MCF 10A (cell line): ENCODE measurements around the gene GPR157. TPM values are rescaled to one million over a fixed set of nuclear protein-coding genes. Genes with fewer than 3 reads are reported as not detected.

Source experiments
- BruUV-seq: library from RNA; stranded (reverse); fragments of 400-500 nt; replicated peaks from 2 replicates; lab custom pipeline; 2021; lab: Mats Ljungman, UMichigan
- CTCF ChIA-PET: fragments of 300-600 bp; sonication (Branson Sonifier 250); formaldehyde crosslinking; extraction: SDS; loops from one replicate; lab custom pipeline; 2021; ENCODE audit warnings: antibody characterized with exemption, inconsistent platforms; lab: Yijun Ruan, JAX
- POLR2A ChIA-PET: fragments of 300-600, 350-650 bp; sonication (Branson Sonifier 250); formaldehyde crosslinking; extraction: SDS; loops from one replicate; lab custom pipeline; 2020; ENCODE audit warnings: antibody characterized with exemption, inconsistent platforms; lab: Yijun Ruan, JAX
- DNase-seq: peaks from one replicate; pipeline ENCODE4 v3.0.0-alpha.2; 2018; ENCODE audit not compliant: unreplicated experiment
- H3K27ac Mint-ChIP-seq: one replicate; pipeline ENCODE4 v1.8.0; 2022; ENCODE audit warnings: mild to moderate bottlenecking, low read depth, mixed read lengths; ENCODE audit not compliant: unreplicated experiment
- H3K27me3 Mint-ChIP-seq: one replicate; pipeline ENCODE4 v1.8.0; 2022; ENCODE audit warnings: mixed read lengths; ENCODE audit not compliant: insufficient read depth, unreplicated experiment
- H3K36me3 Mint-ChIP-seq: one replicate; pipeline ENCODE4 v1.8.0; 2022; ENCODE audit warnings: mild to moderate bottlenecking, moderate library complexity, mixed read lengths; ENCODE audit not compliant: insufficient read depth, unreplicated experiment
- H3K4me1 Mint-ChIP-seq: one replicate; pipeline ENCODE4 v1.8.0; 2022; ENCODE audit warnings: mixed read lengths; ENCODE audit not compliant: insufficient read depth, unreplicated experiment
- H3K4me3 Mint-ChIP-seq: one replicate; pipeline ENCODE4 v1.8.0; 2022; ENCODE audit warnings: mild to moderate bottlenecking, moderate library complexity, mixed read lengths; ENCODE audit not compliant: unreplicated experiment
- H3K9me3 Mint-ChIP-seq: one replicate; pipeline ENCODE4 v1.8.0; 2022; ENCODE audit warnings: mixed read lengths; ENCODE audit not compliant: unreplicated experiment
- intact Hi-C: fragments of 100-400 bp; cut with micrococcal nuclease; formaldehyde crosslinking; loops from 2 replicates; pipeline ENCODE4 v1.14.1; 2022
- total RNA-seq: library from RNA; stranded (reverse); gene quantifications from 2 replicates; pipeline ENCODE4 v1.2.3, GENCODE V29; 2022
- TF ChIP-seq, protein P1 (sequence below): fragments of 200-600 bp; IDR thresholded peaks from one replicate; pipeline ENCODE4 v1.8.0; 2022; ENCODE audit warnings: antibody characterized with exemption, mild to moderate bottlenecking; ENCODE audit not compliant: unreplicated experiment

The GPR157 gene
- total RNA-seq, 1 experiment from 2014 or later, result 8.1 TPM

DNA sequence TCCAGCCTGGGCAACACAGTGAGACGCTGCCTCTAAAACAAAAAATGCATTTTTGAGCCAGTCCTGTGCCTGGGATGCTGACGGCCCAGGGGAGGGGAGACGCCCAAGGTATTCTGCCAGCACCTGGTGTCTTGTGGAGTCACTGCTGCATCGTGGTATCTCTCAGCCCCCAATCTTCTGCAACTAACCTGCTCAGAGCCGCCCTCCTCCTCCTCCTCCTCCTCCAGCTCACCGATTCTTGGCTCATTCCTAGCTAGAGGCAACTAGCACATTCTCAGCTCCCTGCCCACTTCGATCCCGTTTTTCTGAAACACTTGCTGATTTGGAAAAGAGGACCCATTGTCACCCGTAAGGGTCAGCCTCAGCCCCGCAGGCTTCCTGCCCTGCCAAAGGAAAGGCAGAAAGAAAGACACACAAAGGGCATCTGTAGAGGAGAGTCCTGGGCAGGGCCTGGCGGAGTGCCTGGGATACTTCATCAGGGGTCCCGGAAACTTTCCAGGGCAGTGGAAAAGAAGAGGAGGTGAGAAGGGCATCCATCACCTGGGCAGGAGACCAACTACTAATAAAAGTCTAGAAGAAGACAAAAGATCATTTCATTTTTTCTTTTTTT is 20.7 kb downstream of the GPR157 start:
- H3K27me3 Mint-ChIP-seq, result no peaks in the 10 kb centered on the region
- ChIA-PET POLR2A (interaction anchor here (0.5 to 1.4 kb wide), 5 partner anchors 10 to 457 kb away, joined by 3 to 5 read pairs (median 4); no protein-coding TSS in a partner anchor), CTCF (interaction anchor here (0.6 to 1.8 kb wide), 4 partner anchors 34 to 103 kb away, joined by 3 to 5 read pairs (median 3); no protein-coding TSS in a partner anchor)
- no peak overlapping the region for H3K4me3 Mint-ChIP-seq
- no peak overlapping the region for H3K27ac Mint-ChIP-seq
- no peaks in the 10 kb centered on the region for H3K9me3 Mint-ChIP-seq
- intact Hi-C loops, result no loop called here
- peaks cover 16% of the 10 kb centered on the region for H3K4me1 Mint-ChIP-seq
- DNase-seq, result no peak
- H3K36me3 Mint-ChIP-seq, result peaks cover 57% of the 10 kb centered on the region
- BruUV-seq, result no TSS peak
- TF ChIP-seq, protein P1, sequence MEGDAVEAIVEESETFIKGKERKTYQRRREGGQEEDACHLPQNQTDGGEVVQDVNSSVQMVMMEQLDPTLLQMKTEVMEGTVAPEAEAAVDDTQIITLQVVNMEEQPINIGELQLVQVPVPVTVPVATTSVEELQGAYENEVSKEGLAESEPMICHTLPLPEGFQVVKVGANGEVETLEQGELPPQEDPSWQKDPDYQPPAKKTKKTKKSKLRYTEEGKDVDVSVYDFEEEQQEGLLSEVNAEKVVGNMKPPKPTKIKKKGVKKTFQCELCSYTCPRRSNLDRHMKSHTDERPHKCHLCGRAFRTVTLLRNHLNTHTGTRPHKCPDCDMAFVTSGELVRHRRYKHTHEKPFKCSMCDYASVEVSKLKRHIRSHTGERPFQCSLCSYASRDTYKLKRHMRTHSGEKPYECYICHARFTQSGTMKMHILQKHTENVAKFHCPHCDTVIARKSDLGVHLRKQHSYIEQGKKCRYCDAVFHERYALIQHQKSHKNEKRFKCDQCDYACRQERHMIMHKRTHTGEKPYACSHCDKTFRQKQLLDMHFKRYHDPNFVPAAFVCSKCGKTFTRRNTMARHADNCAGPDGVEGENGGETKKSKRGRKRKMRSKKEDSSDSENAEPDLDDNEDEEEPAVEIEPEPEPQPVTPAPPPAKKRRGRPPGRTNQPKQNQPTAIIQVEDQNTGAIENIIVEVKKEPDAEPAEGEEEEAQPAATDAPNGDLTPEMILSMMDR, result no peak

DNA sequence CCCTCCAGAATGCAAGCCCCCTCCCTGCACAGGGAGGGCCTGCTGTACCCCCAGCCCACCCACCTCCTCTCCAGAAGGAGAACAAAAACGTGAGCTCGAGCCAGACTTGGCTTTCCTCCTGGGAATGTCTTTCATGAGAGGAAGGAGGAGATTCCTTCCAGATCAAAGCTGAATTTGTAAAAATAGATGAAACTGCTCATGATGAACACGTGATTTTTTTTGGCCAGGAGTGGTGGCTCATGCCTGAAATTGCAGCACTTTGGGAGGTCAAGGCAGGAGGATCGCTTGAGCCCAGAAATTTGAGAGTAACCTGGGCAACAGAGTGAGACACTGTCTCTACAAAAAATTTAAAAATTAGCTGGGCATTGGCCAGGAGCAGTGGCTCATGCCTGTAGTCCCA is 21.8 kb downstream of the GPR157 start:
- TF ChIP-seq, protein P1, result no peak
- intact Hi-C loops, result no loop called here
- Mint-ChIP-seq H3K4me1 (peaks cover 14% of the 10 kb centered on the region), H3K4me3 (no peak overlapping the region), H3K36me3 (peaks cover 67% of the 10 kb centered on the region), H3K9me3 (no peaks in the 10 kb centered on the region), H3K27ac (no peak overlapping the region), H3K27me3 (no peaks in the 10 kb centered on the region)
- CTCF ChIA-PET, result interaction anchor here (1.3 to 1.5 kb wide), 2 partner anchors 102 to 189 kb away, joined by 3 read pairs; no protein-coding TSS in a partner anchor
- no TSS peak for BruUV-seq
- POLR2A ChIA-PET, result interaction anchor here (0.8 to 0.9 kb wide), 2 partner anchors 9 to 18 kb away, joined by 3 to 4 read pairs; no protein-coding TSS in a partner anchor
- DNase-seq, result no peak

DNA sequence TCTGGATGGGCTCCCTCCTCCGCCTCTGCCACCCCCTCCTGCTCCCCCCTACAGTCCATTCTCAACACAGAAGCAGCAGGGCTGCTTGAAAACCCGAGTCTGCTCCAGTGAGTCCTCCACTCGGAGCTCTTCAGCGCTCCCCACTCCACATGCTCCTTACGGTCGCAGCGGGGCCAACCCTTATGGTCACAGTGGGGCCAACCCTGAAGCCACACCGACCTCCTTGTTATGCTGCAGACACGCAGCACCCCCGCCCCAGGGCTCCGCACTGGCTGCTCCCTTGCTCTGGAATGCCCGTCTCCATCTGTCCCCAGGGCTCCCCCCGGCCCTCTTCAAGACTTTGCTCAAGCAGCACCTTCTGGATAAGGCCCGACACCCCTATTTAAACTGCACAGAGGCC is 22.6 kb downstream of the GPR157 start:
- POLR2A ChIA-PET, result no interaction called here
- BruUV-seq, result no TSS peak

DNA sequence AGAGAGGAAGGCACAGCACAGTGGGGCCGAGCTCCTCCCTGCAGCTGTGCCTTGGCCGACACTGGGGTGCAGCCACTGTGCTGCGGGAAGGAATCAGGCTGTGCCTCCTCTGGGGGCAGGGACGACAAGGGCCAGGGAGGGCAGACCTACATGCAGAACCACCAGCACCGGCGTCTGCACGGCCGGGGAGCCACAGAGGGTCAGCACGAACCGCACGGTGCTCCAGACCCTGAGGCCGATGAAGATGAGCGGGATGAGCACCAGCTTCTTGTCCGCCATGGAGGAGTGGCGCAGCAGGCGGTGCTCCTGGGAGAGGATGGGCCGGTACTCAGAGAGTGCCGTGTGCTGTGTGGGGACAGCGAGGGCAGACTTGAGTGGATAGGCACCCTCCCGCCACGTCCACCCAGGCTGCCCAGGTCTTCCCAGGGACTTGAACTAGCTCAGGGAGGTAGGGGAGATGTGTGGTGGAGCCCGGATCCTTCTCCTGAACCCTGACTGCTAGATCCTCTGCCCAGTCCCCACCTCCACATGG is 23.5 kb downstream of the GPR157 start:
- ChIA-PET CTCF (interaction anchor here (0.5 to 7.2 kb wide), 2 partner anchors 24 to 187 kb away, joined by 6 to 45 read pairs; no protein-coding TSS in a partner anchor), POLR2A (no interaction called here)
- TF ChIP-seq, protein P1, result no peak
- BruUV-seq, result no TSS peak
- H3K4me3 Mint-ChIP-seq, result no peak overlapping the region
- intact Hi-C loops, result no loop called here
- H3K4me1 Mint-ChIP-seq, result peaks cover 5% of the 10 kb centered on the region
- peaks cover 63% of the 10 kb centered on the region for H3K36me3 Mint-ChIP-seq
- no peaks in the 10 kb centered on the region for H3K9me3 Mint-ChIP-seq
- no peak for DNase-seq
- no peak overlapping the region for H3K27ac Mint-ChIP-seq
- H3K27me3 Mint-ChIP-seq, result no peaks in the 10 kb centered on the region

More for the DNA sequence above, 22.6 kb downstream of the GPR157 start:
- peaks cover 14% of the 10 kb centered on the region for H3K4me1 Mint-ChIP-seq
- intact Hi-C loops, result no loop called here
- peaks cover 72% of the 10 kb centered on the region for H3K36me3 Mint-ChIP-seq
- no peaks in the 10 kb centered on the region for H3K27me3 Mint-ChIP-seq
- no peak overlapping the region for H3K27ac Mint-ChIP-seq
- CTCF ChIA-PET, result interaction anchor here (1.5 kb wide), 1 partner anchor 189 kb away, joined by 3 read pairs; no protein-coding TSS in a partner anchor
- H3K4me3 Mint-ChIP-seq, result no peak overlapping the region
- TF ChIP-seq, protein P1, result no peak
- no peaks in the 10 kb centered on the region for H3K9me3 Mint-ChIP-seq
- DNase-seq, result no peak
